DND-41 (cell line): Measurements from ENCODE around the gene OR4D9.

Experiments used
- CTCF ChIP-seq: IDR thresholded peaks from 2 replicates; pipeline ENCODE4 v1.5.1; 2012; ENCODE audit warnings: borderline replicate concordance, low read length, moderate library complexity, mild to moderate bottlenecking; ENCODE audit not compliant: poor library complexity, severe bottlenecking; ENCODE audit errors: extremely low read depth
- EZH2 ChIP-seq: IDR thresholded peaks from 3 replicates; pipeline ENCODE4 v1.6.1; 2012; ENCODE audit warnings: borderline replicate concordance, low read depth, mild to moderate bottlenecking, moderate library complexity, low read length, inconsistent platforms; ENCODE audit not compliant: severe bottlenecking

- TF ChIP-seq CTCF, result no peak
- TF ChIP-seq EZH2, result no peak
Observed at GRCh38 chr11:59528711-59529110, 17.4 kb downstream of the OR4D9 start.
